K562 (cell line): Measurements from ENCODE around the gene VPS16.

ENCODE experiments used
- ATF3 ChIP-seq, 2 experiments: fragments of 450-650 bp in 1 of 2; sonication (generic) in 1 of 2; formaldehyde crosslinking in 1 of 2; IDR thresholded peaks in 1 of 2; conservative IDR thresholded peaks in 1 of 2; 2 replicates each; pipeline versions ENCODE4 v1.6.1 to v1.8.1; 2016 to 2023; ENCODE audit warnings: mild to moderate bottlenecking in 2 of 2, moderate library complexity in 2 of 2, inconsistent platforms in 1 of 2, missing genetic modification reagents in 1 of 2
- POLR2AphosphoS2 ChIP-seq: IDR thresholded peaks from 2 replicates; pipeline ENCODE4 v1.6.1; 2012; ENCODE audit warnings: low read length, improper control_type of control experiment

GRCh38 chr20:2889797-2890196, 49.3 kb downstream of the VPS16 start:
- TF ChIP-seq POLR2AphosphoS2 = no peak
- TF ChIP-seq ATF3 (IDR thresholded peaks at IDR 0.05) = no peak
- no peak for TF ChIP-seq ATF3 (CRISPR knock-in tag; conservative IDR thresholded peaks at IDR 0.05)
